Sigmoid colon (tissue), 7 donors: ENCODE results near the gene ZNF839. TPM values are rescaled to one million over a fixed set of nuclear protein-coding genes. Genes with fewer than 3 reads are reported as not detected.
"Not testable (repeated sequence)": the region's sequence is repeated elsewhere in the genome, so short reads cannot be mapped to it uniquely, and the experiment has no call there.

Experiments
- DNase-seq: peaks from one replicate; pipeline ENCODE4 v3.0.0-alpha.2; 2019
- H3K27ac ChIP-seq, 4 donors: fragments of 200-600 bp; sonication (generic); one replicate each; pipeline ENCODE4 v1.5.1; 2016 to 2019; ENCODE audit warnings: mild to moderate bottlenecking in 1 of 4
- H3K27me3 ChIP-seq, 3 donors: fragments of 200-600 bp; sonication (generic); one replicate each; pipeline ENCODE4 v1.5.1; 2019; ENCODE audit warnings: mild to moderate bottlenecking in 1 of 3
- H3K36me3 ChIP-seq, 4 donors: fragments of 200-600 bp; sonication (generic); one replicate each; pipeline ENCODE4 v1.5.1; 2016 to 2019
- H3K4me1 ChIP-seq, 4 donors: fragments of 200-600 bp; sonication (generic); one replicate each; pipeline ENCODE4 v1.5.1; 2017 to 2019
- H3K4me3 ChIP-seq, 4 donors: fragments of 200-600 bp; sonication (generic); one replicate each; pipeline ENCODE4 v1.5.1; 2017 to 2019; ENCODE audit warnings: mild to moderate bottlenecking in 2 of 4, moderate library complexity in 1 of 4
- H3K9me3 ChIP-seq, 4 donors: fragments of 200-600 bp in 3 of 4; sonication (generic) in 3 of 4; one replicate each; pipeline versions ENCODE4 v1.5.1 to v1.6.1; 2013 to 2019
- CTCF ChIP-seq, 4 experiments: fragments of 450-650 bp in 3 of 4; fragments of 200-600 bp in 1 of 4; IDR thresholded peaks; one replicate each; pipeline ENCODE4 v1.5.1; 2016 to 2019; ENCODE audit warnings: antibody characterized with exemption in 4 of 4, mild to moderate bottlenecking in 3 of 4, moderate library complexity in 2 of 4
- EP300 ChIP-seq, 4 donors: sonication (generic); formaldehyde crosslinking; IDR thresholded peaks; one replicate each; pipeline ENCODE4 v1.6.1; 2017; ENCODE audit warnings: antibody characterized with exemption in 4 of 4
- POLR2A ChIP-seq, 2 donors: fragments of 450-650 bp; IDR thresholded peaks; one replicate each; pipeline ENCODE4 v1.6.1; 2016; ENCODE audit warnings: antibody characterized with exemption in 2 of 2, mild to moderate bottlenecking in 2 of 2, moderate library complexity in 2 of 2
- POLR2AphosphoS5 ChIP-seq, 4 donors: sonication (generic); formaldehyde crosslinking; IDR thresholded peaks; one replicate each; pipeline ENCODE4 v1.6.1; 2017; ENCODE audit warnings: antibody characterized with exemption in 4 of 4
- WGBS, 2 donors: extraction: QIAGEN DNeasy Blood & Tissue Kit; methylation state at CpG; one replicate each; pipeline ENCODE4 v1.1.7; 2013; 5-methylcytosine and 5-hydroxymethylcytosine counted together
- intact Hi-C: fragments of 100-400 bp; cut with DNase I; formaldehyde crosslinking; loops from one replicate; pipeline ENCODE4 v1.15.1; 2023
- polyA plus RNA-seq, 3 donors: library from polyadenylated mRNA; stranded (reverse); fragments of 200-250 nt; gene quantifications; one replicate each; pipeline ENCODE4 v1.2.3, GENCODE V29; 2013
- total RNA-seq, 4 donors: library from RNA; depleted of rRNA; stranded (reverse); fragments of >200 nt; gene quantifications; one replicate each; pipeline ENCODE4 v1.1.0, GENCODE V29; 2016
- donor health status: healthy with polysubstance abuse.
- donor health status: Bipolar disorder and iron deficiency.
- donor health status: healthy.

ZNF839 gene
- total and polyA plus RNA-seq, 7 donors = 4.6 to 12.2 (median 7.9) TPM

DNA sequence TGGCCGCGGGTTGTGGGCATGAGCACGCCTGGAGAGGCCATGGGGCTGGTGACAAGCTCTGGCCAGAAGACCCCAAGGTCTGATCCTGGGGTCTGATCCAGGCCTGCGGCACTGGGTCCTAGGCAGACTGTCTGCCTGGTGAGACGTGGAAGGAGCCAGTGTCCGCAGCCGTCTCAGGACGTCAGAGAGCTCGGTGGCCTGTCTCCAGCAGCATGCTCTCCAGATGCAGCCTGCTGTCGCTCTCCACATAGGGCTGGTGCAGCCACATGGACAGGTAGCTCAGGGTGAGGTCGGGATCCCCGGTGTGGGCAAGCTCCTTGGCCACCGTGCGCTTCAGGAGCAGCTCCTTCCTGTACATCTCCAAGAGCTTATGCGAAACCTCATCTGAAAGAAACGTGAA lies 28.8 kb downstream of the ZNF839 start:
- H3K27ac ChIP-seq = no peak overlapping the region
- no peaks in the 10 kb centered on the region for H3K27me3 ChIP-seq
- TF ChIP-seq CTCF (IDR thresholded peaks at IDR 0.05) = no peak
- no peak for TF ChIP-seq POLR2AphosphoS5 (IDR thresholded peaks at IDR 0.05)
- no peak for TF ChIP-seq EP300 (IDR thresholded peaks at IDR 0.05)
- TF ChIP-seq POLR2A (IDR thresholded peaks at IDR 0.05) = no peak
- 93% methylated on average over 16 of the region's 16 CpGs for WGBS, 2 donors
- peaks cover 17 to 90% (median 54%) of the 10 kb centered on the region in 4 donors for H3K36me3 ChIP-seq
- intact Hi-C loops = no loop called here
- H3K9me3 ChIP-seq = no peaks in the 10 kb centered on the region
- DNase-seq = no peak
- no peaks in the 10 kb centered on the region for H3K4me1 ChIP-seq
- H3K4me3 ChIP-seq = no peak overlapping the region

DNA sequence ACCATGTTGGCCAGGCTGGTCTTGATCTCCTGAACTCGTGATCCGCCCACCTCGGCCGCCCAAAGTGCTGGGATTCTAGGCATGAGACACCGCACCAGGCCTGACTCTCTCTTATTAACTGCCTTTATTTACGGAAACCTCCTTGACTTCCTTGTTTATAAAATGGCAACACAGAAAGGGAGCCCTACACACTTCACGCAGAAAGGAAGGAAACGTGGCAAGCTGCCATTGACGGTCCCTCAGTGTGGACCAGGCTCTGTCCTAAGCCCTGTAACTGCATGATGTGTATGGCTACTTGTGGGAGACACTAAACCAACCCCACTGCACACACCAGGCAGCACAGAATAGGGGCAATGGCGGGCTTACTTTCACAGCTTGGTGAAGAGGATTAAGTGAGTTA lies 31.5 kb downstream of the ZNF839 start:
- intact Hi-C loops = no loop called here
- Histone ChIP-seq H3K27me3 (no peaks in the 10 kb centered on the region), H3K4me3 (no peak overlapping the region), H3K36me3 (peaks cover 16 to 90% (median 55%) of the 10 kb centered on the region in 4 donors), H3K9me3 (no peaks in the 10 kb centered on the region), H3K27ac (peak overlapping the region in 1 of 4 donors; percentile 19), H3K4me1 (no peaks in the 10 kb centered on the region)
- TF ChIP-seq POLR2AphosphoS5 (IDR thresholded peaks at IDR 0.05) = no peak
- TF ChIP-seq POLR2A (IDR thresholded peaks at IDR 0.05) = no peak
- TF ChIP-seq EP300 (IDR thresholded peaks at IDR 0.05) = no peak
- TF ChIP-seq CTCF (IDR thresholded peaks at IDR 0.05) = no peak
- DNase-seq = no peak
- 88 to 94% methylated on average over 10 of the region's 10 CpGs for WGBS, 2 donors

GRCh38 chr14:102351593-102351992 lies 32.0 kb downstream of the ZNF839 start:
- H3K9me3 ChIP-seq, intact Hi-C loops, H3K4me3 ChIP-seq, H3K27me3 ChIP-seq, DNase-seq, H3K27ac ChIP-seq, H3K4me1 ChIP-seq: not testable (repeated sequence)
- peaks cover 16 to 90% (median 51%) of the 10 kb centered on the region in 4 donors for H3K36me3 ChIP-seq
- WGBS, 2 donors = 93% methylated on average over 9 of the region's 9 CpGs

- no peak overlapping the region for H3K4me3 ChIP-seq
- peaks cover 11 to 90% (median 51%) of the 10 kb centered on the region in 4 donors for H3K36me3 ChIP-seq
- 94% methylated on average over 4 of the region's 4 CpGs for WGBS, 2 donors
- H3K4me1 ChIP-seq = no peaks in the 10 kb centered on the region
- H3K27ac ChIP-seq = no peak overlapping the region
- H3K27me3 ChIP-seq = no peaks in the 10 kb centered on the region
- intact Hi-C loops = no loop called here
- no peak for DNase-seq
- TF ChIP-seq POLR2A (IDR thresholded peaks at IDR 0.05) = no peak
- TF ChIP-seq CTCF (IDR thresholded peaks at IDR 0.05) = no peak
- TF ChIP-seq POLR2AphosphoS5 (IDR thresholded peaks at IDR 0.05) = no peak
- no peaks in the 10 kb centered on the region for H3K9me3 ChIP-seq
Measured at GRCh38 chr14:102352213-102352612, 32.7 kb downstream of the ZNF839 start.

DNA sequence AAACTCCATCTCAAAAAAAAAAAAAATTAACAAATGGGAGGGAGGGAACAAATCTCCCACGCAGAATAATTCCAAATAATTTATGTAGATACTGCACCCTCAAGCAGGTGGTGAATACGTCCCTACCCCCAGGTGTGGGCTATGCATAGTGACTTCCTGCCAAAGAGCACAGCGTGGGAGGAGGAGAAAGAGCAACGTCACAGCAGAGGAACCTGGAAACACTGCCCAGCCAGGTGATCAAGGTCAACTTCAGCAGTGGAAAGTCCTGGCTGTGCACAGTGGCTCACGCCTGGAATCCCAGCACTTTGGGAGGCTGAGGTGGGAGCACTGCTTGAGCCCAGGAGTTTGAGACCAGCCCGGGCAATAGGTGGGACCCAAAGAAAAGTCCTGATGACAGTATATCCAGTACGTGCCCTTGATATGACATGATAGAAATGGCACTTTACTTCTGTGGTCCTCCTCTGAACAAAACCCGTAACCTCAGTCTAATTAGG lies 33.6 kb downstream of the ZNF839 start:
- no peak overlapping the region for H3K4me3 ChIP-seq
- DNase-seq = no peak
- H3K27me3 ChIP-seq = no peaks in the 10 kb centered on the region
- H3K27ac ChIP-seq = no peak overlapping the region
- intact Hi-C loops = no loop called here
- no peak for TF ChIP-seq EP300 (IDR thresholded peaks at IDR 0.05)
- no peak for TF ChIP-seq CTCF (IDR thresholded peaks at IDR 0.05)
- no peak for TF ChIP-seq POLR2AphosphoS5 (IDR thresholded peaks at IDR 0.05)
- H3K4me1 ChIP-seq = no peaks in the 10 kb centered on the region
- peaks cover 18 to 90% (median 49%) of the 10 kb centered on the region in 4 donors for H3K36me3 ChIP-seq
- WGBS, 2 donors = 87 to 89% methylated on average over 8 of the region's 8 CpGs
- no peaks in the 10 kb centered on the region for H3K9me3 ChIP-seq
